Panc1 (cell line): ENCODE measurements around the gene CIAPIN1.

Source experiments
- CTCF ChIP-seq: fragments of 450-650 bp; IDR thresholded peaks from 2 replicates; pipeline ENCODE4 v1.5.1; 2017; ENCODE audit warnings: mild to moderate bottlenecking
- POLR2AphosphoS5 ChIP-seq: IDR thresholded peaks from 2 replicates; pipeline ENCODE4 v1.6.1; 2012; ENCODE audit warnings: mild to moderate bottlenecking, low read depth, low read length, moderate library complexity
- REST ChIP-seq, 2 experiments: IDR thresholded peaks; 2 replicates each; pipeline ENCODE4 v1.6.1; 2011 to 2012; ENCODE audit warnings: low read depth in 2 of 2, control low read depth in 1 of 2, low read length in 1 of 2, mild to moderate bottlenecking in 1 of 2, moderate library complexity in 1 of 2; ENCODE audit not compliant: insufficient read depth in 1 of 2
- SIN3A ChIP-seq: IDR thresholded peaks from 2 replicates; pipeline ENCODE4 v1.6.1; 2012; ENCODE audit warnings: low read depth, mild to moderate bottlenecking, low read length, moderate library complexity, borderline replicate concordance; ENCODE audit not compliant: insufficient read depth
- TCF7L2 ChIP-seq: IDR thresholded peaks from 2 replicates; pipeline ENCODE4 v1.6.1; 2011; ENCODE audit warnings: mild to moderate bottlenecking, low read depth, low read length, inconsistent platforms

- TF ChIP-seq REST (IDR thresholded peaks at IDR 0.05; ENCODE audit: insufficient read depth in 1 of 2, low read depth in 2 of 2, low read length in 1 of 2) = no peak
- TF ChIP-seq CTCF = no peak
- no peak for TF ChIP-seq POLR2AphosphoS5
- TF ChIP-seq SIN3A = no peak
- no peak for TF ChIP-seq TCF7L2
Observed at GRCh38 chr16:57479205-57479975, 32.2 kb upstream of the CIAPIN1 start.
